Thymus (tissue), 11 donors: ENCODE results near the gene XXYLT1. TPM values are rescaled to one million over a fixed set of nuclear protein-coding genes. Genes with fewer than 3 reads are reported as not detected.
"Not testable (repeated sequence)": the region's sequence is repeated elsewhere in the genome, so short reads cannot be mapped to it uniquely, and the experiment has no call there.

ENCODE experiments used
- DNase-seq, 9 donors: peaks; one replicate each; pipeline ENCODE4 v3.0.0-alpha.2; 2013; ENCODE audit warnings: low spot score in 9 of 9, low read depth in 6 of 9, missing footprints in 1 of 9
- H3K27ac ChIP-seq, 2 donors: one replicate each; pipeline ENCODE4 v1.5.1; 2013; ENCODE audit warnings: control low read depth in 1 of 2, low read depth in 1 of 2, low read length in 1 of 2, mild to moderate bottlenecking in 1 of 2, moderate library complexity in 1 of 2
- H3K27me3 ChIP-seq, 2 donors: one replicate each; pipeline ENCODE4 v1.5.1; 2013; ENCODE audit warnings: low read length in 1 of 2; ENCODE audit not compliant: control insufficient read depth in 2 of 2, insufficient read depth in 1 of 2
- H3K36me3 ChIP-seq, 2 donors: one replicate each; pipeline ENCODE4 v1.5.1; 2013; ENCODE audit warnings: low read length in 1 of 2, mild to moderate bottlenecking in 1 of 2, moderate library complexity in 1 of 2; ENCODE audit not compliant: control insufficient read depth in 2 of 2, insufficient read depth in 2 of 2
- H3K4me1 ChIP-seq, 2 donors: one replicate each; pipeline ENCODE4 v1.5.1; 2013; ENCODE audit warnings: low read length in 2 of 2; ENCODE audit not compliant: control insufficient read depth in 2 of 2, insufficient read depth in 2 of 2
- H3K4me3 ChIP-seq, 2 donors: one replicate each; pipeline ENCODE4 v1.5.1; 2013; ENCODE audit warnings: low read length in 2 of 2, control low read depth in 1 of 2, mild to moderate bottlenecking in 1 of 2
- H3K9me3 ChIP-seq, 2 donors: one replicate each; pipeline ENCODE4 v1.5.1; 2013; ENCODE audit warnings: low read length in 1 of 2, mild to moderate bottlenecking in 1 of 2; ENCODE audit not compliant: control insufficient read depth in 2 of 2, insufficient read depth in 1 of 2
- WGBS: extraction: QIAGEN DNeasy Blood & Tissue Kit; methylation state at CpG from one replicate; pipeline ENCODE4 v1.1.7; 2013; 5-methylcytosine and 5-hydroxymethylcytosine counted together
- polyA plus RNA-seq: library from polyadenylated mRNA; stranded (reverse); fragments of 200-250 nt; gene quantifications from one replicate; pipeline ENCODE4 v1.2.3, GENCODE V29; 2013
- total RNA-seq: library from RNA; stranded (reverse); fragments of 120-200 nt; gene quantifications from one replicate; pipeline ENCODE4 v1.2.4, GENCODE V29; 2013
- donor health status: healthy.

XXYLT1 gene
- total and polyA plus RNA-seq, 2 donors: 5.8 to 12.3 TPM

GRCh38 chr3:195110647-195111318 lies 160.2 kb downstream of the XXYLT1 start:
- no peak for DNase-seq
- Histone ChIP-seq H3K4me1 (peaks cover 0 to 10% of the 10 kb centered on the region in 2 donors), H3K27ac (no peak overlapping the region), H3K27me3 (no peaks in the 10 kb centered on the region), H3K36me3 (no peaks in the 10 kb centered on the region), H3K9me3 (peaks cover 0 to 2% of the 10 kb centered on the region in 2 donors), H3K4me3 (no peak overlapping the region)
- 84% methylated on average over 14 of the region's 14 CpGs for WGBS

GRCh38 chr3:195109098-195109657 lies 161.8 kb downstream of the XXYLT1 start:
- Histone ChIP-seq H3K4me1 (peaks cover 3 to 20% of the 10 kb centered on the region in 2 donors), H3K9me3 (peaks cover 0 to 2% of the 10 kb centered on the region in 2 donors), H3K27me3 (no peaks in the 10 kb centered on the region), H3K36me3 (no peaks in the 10 kb centered on the region), H3K27ac (no peak overlapping the region), H3K4me3 (no peak overlapping the region)
- DNase-seq: no peak
- 94% methylated on average over 10 of the region's 10 CpGs for WGBS

DNA sequence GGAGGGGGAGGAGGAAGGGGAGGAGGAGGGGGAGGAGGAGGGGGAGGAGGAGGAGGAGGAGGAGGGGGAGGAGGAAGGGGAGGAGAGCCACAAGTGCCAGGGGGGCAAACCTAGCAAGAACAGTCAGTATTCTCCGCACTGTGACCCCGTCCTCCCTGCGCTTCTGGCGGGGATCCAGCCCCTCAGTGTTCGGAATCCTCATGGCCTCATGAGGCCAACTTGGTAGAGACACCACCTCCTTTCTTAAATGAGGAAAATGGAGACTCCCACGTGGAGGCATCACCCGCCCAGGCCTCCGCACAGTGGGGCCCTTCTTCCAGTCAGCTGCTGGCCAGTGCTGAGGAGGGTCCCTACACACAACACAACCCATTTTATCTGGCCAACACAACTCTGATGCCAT lies 163.4 kb downstream of the XXYLT1 start:
- no peak overlapping the region for H3K27ac ChIP-seq
- H3K4me1 ChIP-seq: peaks cover 3 to 20% of the 10 kb centered on the region in 2 donors
- whole genome bisulfite sequencing: 98% methylated on average over 8 of the region's 8 CpGs
- peaks cover 0 to 2% of the 10 kb centered on the region in 2 donors for H3K9me3 ChIP-seq
- H3K27me3 ChIP-seq: no peaks in the 10 kb centered on the region
- no peaks in the 10 kb centered on the region for H3K36me3 ChIP-seq
- no peak for DNase-seq
- no peak overlapping the region for H3K4me3 ChIP-seq

- not testable (repeated sequence) for DNase-seq, H3K27ac ChIP-seq
These were observed 163.9 kb downstream of the XXYLT1 start for GRCh38 chr3:195107031-195107430.

GRCh38 chr3:195106418-195106906 lies 164.5 kb downstream of the XXYLT1 start:
- WGBS: 9% methylated on average over 29 of the region's 29 CpGs
- Histone ChIP-seq H3K27ac (no peak overlapping the region), H3K4me3 (no peak overlapping the region), H3K36me3 (no peaks in the 10 kb centered on the region), H3K27me3 (no peaks in the 10 kb centered on the region), H3K9me3 (no peaks in the 10 kb centered on the region), H3K4me1 (peaks cover 3 to 20% of the 10 kb centered on the region in 2 donors)
- DNase-seq: peak in 7 of 9 donors; percentile 50 to 82 (median 68)

More at GRCh38 chr3:195107031-195107430, 163.9 kb downstream of the XXYLT1 start:
- WGBS: 96% methylated on average over 17 of the region's 17 CpGs
- H3K4me1 ChIP-seq: peaks cover 3 to 20% of the 10 kb centered on the region in 2 donors
- H3K27me3 ChIP-seq, H3K4me3 ChIP-seq, H3K9me3 ChIP-seq, H3K36me3 ChIP-seq: not testable (repeated sequence)

- Histone ChIP-seq H3K4me1 (peaks cover 3 to 23% of the 10 kb centered on the region in 2 donors), H3K27me3 (no peaks in the 10 kb centered on the region), H3K4me3 (no peak overlapping the region), H3K27ac (no peak overlapping the region), H3K36me3 (no peaks in the 10 kb centered on the region), H3K9me3 (no peaks in the 10 kb centered on the region)
- 87% methylated on average over 12 of the region's 12 CpGs for WGBS
- DNase-seq: no peak
These were observed 165.0 kb downstream of the XXYLT1 start for GRCh38 chr3:195105841-195106417.

GRCh38 chr3:195105389-195105788 lies 165.6 kb downstream of the XXYLT1 start:
- H3K36me3 ChIP-seq: no peaks in the 10 kb centered on the region
- H3K27ac ChIP-seq: no peak overlapping the region
- H3K9me3 ChIP-seq: no peaks in the 10 kb centered on the region
- H3K4me3 ChIP-seq: no peak overlapping the region
- no peak for DNase-seq
- no peaks in the 10 kb centered on the region for H3K27me3 ChIP-seq
- WGBS: 94% methylated on average over 13 of the region's 13 CpGs
- peaks cover 3 to 25% of the 10 kb centered on the region in 2 donors for H3K4me1 ChIP-seq

- Histone ChIP-seq H3K9me3 (no peaks in the 10 kb centered on the region), H3K27me3 (no peaks in the 10 kb centered on the region), H3K4me1 (peaks cover 3 to 25% of the 10 kb centered on the region in 2 donors), H3K4me3 (no peak overlapping the region), H3K36me3 (no peaks in the 10 kb centered on the region), H3K27ac (no peak overlapping the region)
- DNase-seq: no peak
- WGBS: 95% methylated on average over 8 of the region's 8 CpGs
These were observed 166.6 kb downstream of the XXYLT1 start for GRCh38 chr3:195104340-195104739.

GRCh38 chr3:195103623-195104022 lies 167.3 kb downstream of the XXYLT1 start:
- H3K36me3 ChIP-seq: no peaks in the 10 kb centered on the region
- H3K4me1 ChIP-seq: peaks cover 3 to 25% of the 10 kb centered on the region in 2 donors
- 98% methylated on average over 2 of the region's 2 CpGs for WGBS
- no peaks in the 10 kb centered on the region for H3K27me3 ChIP-seq
- H3K9me3 ChIP-seq: peaks cover 0 to 3% of the 10 kb centered on the region in 2 donors
- H3K4me3 ChIP-seq: no peak overlapping the region
- no peak for DNase-seq
- H3K27ac ChIP-seq: no peak overlapping the region
